ENCODE data around the gene PTBP1. TPM values are rescaled to one million over a fixed set of nuclear protein-coding genes. Genes with fewer than 3 reads are reported as not detected.

The PTBP1 gene
- total and polyA plus RNA-seq, 9 of the 15 experiments (the other 6 are each of a cell fraction or from before 2014, with no cell fraction given): 14.0 to 759 (median 234) TPM

GRCh38 chr19:848386-848921 lies 51.2 kb downstream of the PTBP1 start:
- H2AFZ ChIP-seq (ENCODE audit: low read depth, low read length): no peak overlapping the region
- H3K27ac ChIP-seq (ENCODE audit: extremely low read depth, low read depth, low read length): no peak overlapping the region
- DNase-seq (ENCODE audit: extremely low read depth in 1 of 4, low spot score in 3 of 4): no peak
- no peaks in the 10 kb centered on the region for H3K79me2 ChIP-seq (ENCODE audit: control insufficient read depth, insufficient read depth, low read length)
- no peak overlapping the region for H3K4me2 ChIP-seq (ENCODE audit: insufficient read depth, low read length)
- intact Hi-C loops (cut with micrococcal nuclease): no loop called here
- H3K36me3 ChIP-seq (ENCODE audit: control insufficient read depth, insufficient read depth, low read length): no peaks in the 10 kb centered on the region
- no peaks in the 10 kb centered on the region for H3K9me1 ChIP-seq (ENCODE audit: control insufficient read depth, insufficient read depth, low read length)
- CTCF ChIA-PET (ENCODE audit: low intra/inter-chr PET ratio): no interaction called here
- no TSS peak for BruUV-seq (replicated peaks)
- no peaks in the 10 kb centered on the region for H3K9me3 ChIP-seq (replicated peaks; ENCODE audit: control insufficient read depth, insufficient read depth, low read depth, low read length)
- H4K20me1 ChIP-seq (replicated peaks; ENCODE audit: control insufficient read depth, insufficient read depth, low read length): no peaks in the 10 kb centered on the region
- peak; percentile 28 for ATAC-seq
- H3K9ac ChIP-seq (ENCODE audit: insufficient read depth in 1 of 2, low read depth in 2 of 2, low read length in 2 of 2): peak overlapping the region in 1 of 2 experiments; percentile 76; a peak in 1 of 4 replicates
- H3K27me3 ChIP-seq (ENCODE audit: control insufficient read depth in 2 of 2, insufficient read depth in 2 of 2, low read length in 2 of 2): no peaks in the 10 kb centered on the region
- no peak for FAIRE-seq
- 31% methylated on average over 11 of the region's 12 CpGs for WGBS (ENCODE audit: insufficient coverage, low coverage, missing lambda C conversion rate)
- POLR2A ChIA-PET: interaction anchor here (0.7 to 1.1 kb wide), 2 partner anchors 10 to 1367 kb away, joined by 3 read pairs; no protein-coding TSS in a partner anchor
- in situ Hi-C loops (cut with MboI): no loop called here
- H3K4me1 ChIP-seq (replicated peaks in 1 of 2; ENCODE audit: control insufficient read depth in 2 of 2, insufficient read depth in 2 of 2, low read length in 2 of 2): peaks cover 5 to 60% of the 10 kb centered on the region in 2 experiments; a peak in 4 of 5 replicates
- H3K4me3 ChIP-seq: no peak overlapping the region
- TF ChIP-seq ARID3B (CRISPR knock-in tag; IDR thresholded peaks at IDR 0.05; ENCODE audit: borderline replicate concordance): no peak
- no peak for TF ChIP-seq SMARCA4 (IDR thresholded peaks at IDR 0.05)
- TF ChIP-seq TAF1 (IDR thresholded peaks at IDR 0.05; ENCODE audit: control insufficient read depth, extremely low read depth, insufficient read depth, low read length, severe bottlenecking): no peak
- no peak for TF ChIP-seq SNAPC5 (CRISPR knock-in tag; IDR thresholded peaks at IDR 0.05)
- no peak for TF ChIP-seq ZNF175 (CRISPR knock-in tag; IDR thresholded peaks at IDR 0.05; ENCODE audit: low read depth)
- no peak for TF ChIP-seq ELF1 (tag; IDR thresholded peaks at IDR 0.05)
- peak; percentile 52; the same call in 1 of the 2 replicates for TF ChIP-seq SMARCA5 (IDR thresholded peaks at IDR 0.05)
- TF ChIP-seq, protein P1, sequence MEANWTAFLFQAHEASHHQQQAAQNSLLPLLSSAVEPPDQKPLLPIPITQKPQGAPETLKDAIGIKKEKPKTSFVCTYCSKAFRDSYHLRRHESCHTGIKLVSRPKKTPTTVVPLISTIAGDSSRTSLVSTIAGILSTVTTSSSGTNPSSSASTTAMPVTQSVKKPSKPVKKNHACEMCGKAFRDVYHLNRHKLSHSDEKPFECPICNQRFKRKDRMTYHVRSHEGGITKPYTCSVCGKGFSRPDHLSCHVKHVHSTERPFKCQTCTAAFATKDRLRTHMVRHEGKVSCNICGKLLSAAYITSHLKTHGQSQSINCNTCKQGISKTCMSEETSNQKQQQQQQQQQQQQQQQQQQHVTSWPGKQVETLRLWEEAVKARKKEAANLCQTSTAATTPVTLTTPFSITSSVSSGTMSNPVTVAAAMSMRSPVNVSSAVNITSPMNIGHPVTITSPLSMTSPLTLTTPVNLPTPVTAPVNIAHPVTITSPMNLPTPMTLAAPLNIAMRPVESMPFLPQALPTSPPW (CRISPR knock-in tag; IDR thresholded peaks at IDR 0.05): peak; percentile 7; the same call in 1 of the 2 replicates
- no peak for TF ChIP-seq CEBPG (CRISPR knock-in tag; IDR thresholded peaks at IDR 0.05)
- no peak for TF ChIP-seq CEBPG (tag; conservative IDR thresholded peaks at IDR 0.05 in 1 of 2, IDR thresholded peaks at IDR 0.05 in 1 of 2)
- TF ChIP-seq HNRNPL (IDR thresholded peaks at IDR 0.05; ENCODE audit: low read depth, low read length): no peak
- no peak for TF ChIP-seq HDGF (IDR thresholded peaks at IDR 0.05)
- TF ChIP-seq SMC3 (conservative IDR thresholded peaks at IDR 0.05; ENCODE audit: insufficient read depth, low read depth, low read length): no peak
- no peak for TF ChIP-seq ZNF3 (CRISPR knock-in tag; IDR thresholded peaks at IDR 0.05)
- no peak for TF ChIP-seq BRF1 (IDR thresholded peaks at IDR 0.05; ENCODE audit: borderline replicate concordance, extremely low read depth, insufficient read length)
- no peak for TF ChIP-seq ZNF583 (CRISPR knock-in tag; IDR thresholded peaks at IDR 0.05)
- TF ChIP-seq ZNF436 (CRISPR knock-in tag; IDR thresholded peaks at IDR 0.05): peak; percentile 57; the same call in 1 of the 2 replicates
- TF ChIP-seq MXD1 (CRISPR knock-in tag; IDR thresholded peaks at IDR 0.05; ENCODE audit: borderline replicate concordance, poor library complexity, severe bottlenecking): no peak
- no peak for TF ChIP-seq RNF2 (IDR thresholded peaks at IDR 0.05)
- TF ChIP-seq HNRNPH1 (optimal IDR thresholded peaks at IDR 0.05; ENCODE audit: low read depth, low read length): no peak
- no peak for TF ChIP-seq HMG20A (CRISPR knock-in tag; conservative IDR thresholded peaks at IDR 0.05)

All from K562 (cell line).